LHCN-M2 (cell line): ENCODE measurements around the gene LIMS1. TPM values are rescaled to one million over a fixed set of nuclear protein-coding genes. Genes with fewer than 3 reads are reported as not detected.
"Not testable (repeated sequence)": the region's sequence is repeated elsewhere in the genome, so short reads cannot be mapped to it uniquely, and the experiment has no call there.

Experiments
- DNase-seq: peaks from one replicate; pipeline ENCODE4 v3.0.0-alpha.2; 2012; ENCODE audit warnings: low read depth
- total RNA-seq: library from RNA; depleted of rRNA; stranded (reverse); fragments of >200 nt; gene quantifications from 2 replicates; pipeline ENCODE4 v1.2.3, GENCODE V29; 2014

LIMS1 gene
- total RNA-seq, 1 experiment from 2014 or later, result 198 TPM

DNA sequence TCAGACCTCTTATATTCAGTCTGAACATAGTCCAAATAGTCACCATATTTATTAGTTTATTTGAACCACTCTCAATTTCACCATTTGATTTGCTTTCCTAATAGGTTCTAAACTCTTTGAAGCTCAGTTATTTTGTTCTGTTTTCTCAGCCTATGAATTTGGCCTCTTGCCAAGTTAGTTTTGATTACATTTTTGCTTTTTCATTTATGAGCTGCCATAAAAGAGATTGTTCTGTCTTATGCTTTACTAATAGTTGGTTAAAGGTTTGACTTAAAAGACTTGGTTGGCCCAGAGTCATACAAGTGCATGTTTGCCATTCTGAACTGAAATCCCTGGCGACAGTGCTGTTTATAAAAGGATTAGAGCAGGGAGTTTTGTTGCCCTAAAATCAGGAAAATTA lies 99.1 kb downstream of the LIMS1 start:
- DNase-seq, result no peak

DNA sequence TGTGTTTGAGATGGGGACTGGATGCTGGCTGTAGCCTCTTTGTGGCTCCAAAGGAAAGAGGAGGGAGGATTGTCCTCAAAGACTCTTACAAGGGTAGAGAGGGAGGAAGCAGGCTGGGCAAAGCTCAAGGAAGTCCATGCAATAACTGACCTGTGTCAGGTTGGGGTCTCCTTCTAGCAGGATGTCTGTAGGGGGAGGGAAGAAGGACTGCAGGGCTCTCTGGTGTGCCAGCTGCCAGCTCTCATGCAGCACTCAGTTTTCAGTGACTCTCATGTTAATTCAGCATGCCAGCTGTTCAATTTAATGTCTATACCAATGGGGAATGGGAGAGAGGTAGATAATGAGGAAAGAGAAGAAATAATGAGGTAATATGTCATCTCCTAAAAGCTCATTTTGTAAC lies 99.7 kb downstream of the LIMS1 start:
- no peak for DNase-seq

DNA sequence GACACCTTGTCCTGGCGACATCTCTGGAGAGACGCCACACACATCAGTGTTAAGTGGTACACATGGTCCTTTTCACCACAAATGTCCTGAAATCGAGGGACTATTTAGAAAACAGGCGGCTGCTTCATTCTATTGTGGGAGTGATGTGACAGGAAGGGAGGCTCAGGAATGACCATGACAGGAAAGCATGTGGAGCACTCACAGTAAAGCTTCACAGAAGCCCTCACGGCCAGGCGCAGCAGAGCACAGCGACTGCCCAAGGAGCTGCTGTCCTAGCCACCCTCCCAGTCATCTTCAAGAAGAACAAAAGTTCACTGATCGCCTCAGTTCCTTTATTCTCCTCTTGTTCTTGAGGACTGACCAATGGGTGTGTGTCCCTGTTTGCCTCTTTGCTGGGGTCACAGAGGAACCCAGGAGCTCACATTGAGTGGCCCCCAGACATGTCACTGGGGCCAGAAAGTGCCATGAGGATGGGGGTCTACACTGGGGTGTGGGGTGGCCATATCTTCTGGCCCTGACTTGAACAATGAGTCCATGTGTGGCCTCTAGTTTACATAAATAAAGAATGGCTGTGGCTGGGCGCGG lies 100.4 kb downstream of the LIMS1 start:
- DNase-seq, result no peak

DNA sequence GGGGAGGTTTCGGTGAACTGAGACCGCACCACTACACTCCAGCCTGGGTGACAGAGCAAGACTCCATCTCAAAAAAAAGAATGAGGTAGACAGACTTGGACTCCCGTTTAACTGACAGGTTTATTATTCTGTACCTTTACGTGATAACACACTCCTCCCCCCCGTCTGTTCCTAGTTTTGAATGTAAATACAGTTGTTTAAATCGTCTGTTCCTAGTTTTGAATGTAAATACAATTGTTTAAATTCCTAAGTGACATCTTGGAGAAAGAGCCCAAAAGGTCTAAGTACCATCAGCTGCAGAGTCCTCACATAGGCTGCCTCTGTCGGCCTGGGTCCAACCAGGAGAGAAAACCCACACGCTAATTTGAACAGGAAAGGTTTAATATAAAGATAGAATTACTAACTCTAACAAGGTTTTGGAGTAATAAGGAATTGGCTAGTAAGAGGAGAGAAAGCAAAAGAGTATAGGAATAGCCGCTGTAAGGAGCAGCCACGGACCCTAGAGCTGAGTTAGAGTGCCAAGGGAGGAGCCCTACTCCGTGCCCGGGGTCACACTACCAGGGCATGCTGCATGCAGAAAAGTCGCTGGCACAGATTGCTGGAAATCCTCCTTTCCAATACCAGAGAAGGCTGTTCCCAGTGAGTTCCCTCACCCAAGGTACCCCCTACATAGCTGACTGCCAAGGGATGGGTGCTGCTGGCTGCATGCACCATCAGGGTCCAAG lies 101.5 kb downstream of the LIMS1 start:
- no peak for DNase-seq

GRCh38 chr2:108637304-108637669 lies 103.0 kb downstream of the LIMS1 start:
- DNase-seq, result peak; percentile 88

GRCh38 chr2:108640731-108641130 lies 106.5 kb downstream of the LIMS1 start:
- peak; percentile 92 for DNase-seq

DNA sequence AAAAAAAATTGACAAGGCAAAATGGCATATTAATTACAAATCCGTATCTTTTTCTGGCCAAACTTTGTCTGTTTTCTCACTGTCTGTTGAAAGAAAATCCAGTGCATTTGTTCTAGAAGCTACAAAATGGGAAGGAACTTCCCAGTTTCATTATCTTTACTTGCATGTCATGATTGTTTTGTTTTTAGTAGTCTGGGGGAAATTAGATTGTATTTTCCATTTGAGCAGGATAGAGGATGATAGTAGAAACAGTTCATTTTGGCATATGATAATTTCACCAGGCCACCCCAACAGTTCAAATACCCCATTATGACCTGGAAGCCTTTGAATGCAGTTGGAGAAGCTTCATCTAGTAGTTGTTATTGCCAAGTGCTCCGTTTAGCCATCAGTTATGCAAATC lies 107.5 kb downstream of the LIMS1 start:
- DNase-seq, result no peak

DNA sequence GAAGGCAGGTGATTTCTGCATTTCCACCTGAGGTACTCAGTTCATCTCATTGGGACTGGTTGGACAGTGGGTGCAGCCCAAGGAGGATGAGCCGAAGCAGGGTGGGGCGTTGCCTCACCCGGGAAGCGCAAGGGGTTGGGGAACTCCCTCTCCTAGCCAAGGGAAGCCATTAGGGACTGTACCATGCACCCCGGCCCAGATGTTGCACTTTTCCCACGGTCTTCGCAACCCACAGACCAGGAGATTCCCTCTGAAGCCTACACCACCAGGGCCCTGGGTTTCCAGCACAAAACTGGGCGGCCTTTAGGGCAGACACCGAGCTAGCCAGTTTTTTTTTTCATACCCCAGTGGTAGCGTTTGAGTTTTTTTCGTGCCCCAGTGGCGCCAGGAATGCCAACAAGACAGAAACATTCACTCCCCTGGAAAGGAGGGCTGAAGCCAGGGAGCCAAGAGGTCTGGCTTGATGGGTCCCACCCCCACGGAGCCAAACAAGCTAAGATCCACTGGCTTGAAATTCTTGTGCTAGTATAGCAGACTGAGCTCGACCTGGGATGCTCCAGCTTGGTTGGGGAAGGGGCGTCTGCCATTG lies 109.1 kb downstream of the LIMS1 start:
- no peak for DNase-seq

GRCh38 chr2:108643862-108644261 lies 109.6 kb downstream of the LIMS1 start:
- DNase-seq, result not testable (repeated sequence)

GRCh38 chr2:108644446-108644845 lies 110.2 kb downstream of the LIMS1 start:
- DNase-seq, result not testable (repeated sequence)

DNA sequence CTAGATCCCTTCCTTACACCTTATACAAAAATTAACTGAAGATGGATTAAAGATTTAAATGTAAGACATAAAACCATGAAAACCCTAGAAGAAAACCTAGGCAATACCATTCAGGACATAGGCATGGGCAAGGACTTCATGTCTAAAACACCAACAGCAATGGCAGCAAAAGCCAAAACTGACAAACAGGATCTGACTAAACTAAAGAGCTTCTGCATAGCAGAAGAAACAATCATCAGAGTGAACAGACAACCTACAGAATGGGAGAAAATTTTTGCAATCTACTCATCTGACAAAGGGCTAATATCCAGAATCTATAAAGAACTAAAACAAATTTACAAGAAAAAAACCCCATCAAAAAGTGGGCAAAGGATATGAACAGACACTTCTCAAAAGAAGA lies 114.5 kb downstream of the LIMS1 start:
- DNase-seq, result not testable (repeated sequence)

GRCh38 chr2:108650465-108650864 lies 116.2 kb downstream of the LIMS1 start:
- not testable (repeated sequence) for DNase-seq

DNA sequence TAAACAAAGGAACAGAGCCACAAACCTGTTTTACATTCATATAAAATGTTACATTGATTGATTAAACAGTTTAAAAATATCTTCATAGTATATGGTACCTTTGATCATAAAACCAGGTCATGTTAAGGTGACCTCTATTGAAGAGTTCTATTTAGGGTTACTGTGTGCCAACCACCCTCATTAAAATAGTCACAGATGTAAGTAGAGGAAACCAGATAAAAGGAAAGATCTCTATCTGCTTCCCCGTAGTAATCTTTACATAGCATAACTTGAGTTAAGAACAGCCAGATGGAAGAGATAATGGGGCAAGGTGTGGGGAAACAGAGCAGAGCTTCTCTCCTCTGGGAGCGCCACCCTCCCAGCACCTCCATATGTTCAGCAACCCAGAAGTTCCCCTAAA lies 117.2 kb downstream of the LIMS1 start:
- not testable (repeated sequence) for DNase-seq

GRCh38 chr2:108652187-108652931 lies 118.1 kb downstream of the LIMS1 start:
- DNase-seq, result peak; percentile 92

GRCh38 chr2:108653425-108653824 lies 119.2 kb downstream of the LIMS1 start:
- not testable (repeated sequence) for DNase-seq

DNA sequence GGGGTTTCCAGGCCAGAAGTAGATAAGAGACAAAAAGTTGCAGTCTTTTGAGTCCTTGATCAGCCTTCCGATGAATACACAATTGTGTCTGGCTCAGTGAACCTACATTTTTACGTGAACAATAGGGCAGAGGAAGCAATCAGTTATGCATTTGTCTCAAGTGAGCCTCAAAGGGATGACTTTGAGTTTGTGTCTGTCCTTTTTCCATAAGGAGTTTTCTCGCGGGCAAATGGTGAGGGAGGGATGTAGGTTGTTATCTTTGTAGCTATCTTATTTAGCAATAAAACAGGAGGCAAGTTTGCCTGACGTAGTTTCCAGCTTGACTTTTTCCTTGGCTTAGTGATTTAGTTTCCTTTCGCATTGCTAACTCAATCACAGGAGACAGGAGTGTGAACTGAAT lies 119.6 kb downstream of the LIMS1 start:
- not testable (repeated sequence) for DNase-seq

DNA sequence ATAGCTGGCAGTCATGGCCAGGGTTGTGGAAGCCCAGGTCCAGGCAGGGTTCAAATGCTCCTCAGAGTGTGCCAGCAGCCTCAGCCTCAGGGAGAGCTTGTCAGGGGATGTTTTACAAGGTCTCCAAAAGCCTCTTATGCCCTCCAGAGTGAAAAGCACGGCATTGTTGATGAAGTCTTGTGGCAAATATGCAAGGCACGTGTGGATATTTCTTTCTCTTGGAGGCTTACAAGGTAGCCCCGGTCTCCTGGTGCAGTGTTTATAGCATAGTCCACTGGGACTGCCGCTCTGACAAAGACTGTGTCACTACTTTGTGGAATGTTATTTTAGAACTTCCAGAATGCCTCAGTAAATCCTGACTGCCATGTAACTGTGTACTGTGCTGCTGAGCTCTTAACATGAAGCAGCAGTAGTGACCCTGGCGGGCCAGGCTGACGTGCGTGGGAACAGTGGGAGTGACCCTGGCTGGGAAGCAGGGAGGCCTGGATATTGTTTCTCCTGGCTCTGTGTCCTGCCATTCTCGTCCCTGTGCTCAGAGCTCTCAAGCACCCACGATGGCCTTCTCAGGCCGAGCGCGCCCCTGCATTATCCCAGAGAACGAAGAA lies 120.4 kb downstream of the LIMS1 start:
- peak; percentile 80 for DNase-seq

DNA sequence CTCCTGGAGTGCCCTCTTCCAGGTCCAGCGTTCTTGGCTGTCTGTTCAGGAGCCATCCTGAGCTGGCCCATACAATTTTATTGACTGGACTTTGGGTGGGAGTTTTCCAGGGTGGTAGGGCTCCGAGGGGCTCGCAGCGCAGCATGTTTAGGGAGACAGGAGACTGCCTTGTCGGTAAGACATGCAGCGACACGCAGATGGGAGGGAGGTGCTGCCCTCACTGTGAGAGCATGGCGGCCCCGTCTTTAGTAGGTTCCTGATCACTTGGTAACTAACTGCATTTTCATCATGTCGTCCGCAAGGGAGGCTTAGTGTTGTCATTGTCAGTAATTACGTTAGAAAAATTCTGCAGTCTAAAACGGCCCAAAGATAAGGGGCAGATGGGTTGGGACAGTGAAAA lies 121.0 kb downstream of the LIMS1 start:
- DNase-seq, result not testable (repeated sequence)

GRCh38 chr2:108656282-108656681 lies 122.0 kb downstream of the LIMS1 start:
- DNase-seq, result not testable (repeated sequence)

DNA sequence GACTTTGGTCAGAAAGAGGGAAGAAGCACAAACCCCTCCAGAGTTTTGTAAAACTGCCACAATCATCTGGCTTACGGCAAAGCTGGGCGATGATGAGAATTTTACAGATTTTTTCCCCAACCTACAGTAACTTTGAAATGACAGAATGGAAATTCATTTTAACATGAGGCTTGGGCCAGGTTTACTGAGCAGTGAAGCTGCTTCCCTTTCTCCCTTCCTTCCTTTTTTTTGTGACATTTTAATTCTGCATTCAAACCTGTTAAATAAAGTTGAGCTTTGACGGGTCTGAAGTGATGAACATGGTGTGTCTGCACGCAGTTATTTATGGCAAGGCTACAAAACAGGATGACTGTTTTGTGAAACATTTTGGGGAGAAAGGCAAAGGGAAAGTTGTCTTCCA lies 123.2 kb downstream of the LIMS1 start:
- not testable (repeated sequence) for DNase-seq

DNA sequence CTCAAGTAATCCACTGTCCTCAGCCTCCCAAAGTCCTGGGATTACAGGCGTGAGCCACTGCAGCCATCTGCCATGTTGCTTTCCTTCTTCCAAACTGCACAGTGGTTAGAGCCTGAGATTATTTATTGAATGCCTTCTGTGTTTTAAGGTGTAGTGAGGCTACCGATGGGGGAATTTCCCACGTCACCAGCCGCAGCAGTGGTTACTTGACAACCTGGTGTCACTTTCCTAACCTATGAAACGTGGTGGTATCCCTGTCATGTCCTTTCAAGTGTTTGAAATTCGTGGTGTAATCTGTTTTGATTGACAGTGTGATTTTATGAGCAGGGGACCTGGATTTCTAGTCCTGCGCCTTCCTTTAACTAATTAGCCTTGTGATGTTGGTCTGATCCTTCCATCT lies 124.3 kb downstream of the LIMS1 start:
- DNase-seq, result not testable (repeated sequence)

GRCh38 chr2:108661493-108661892 lies 127.2 kb downstream of the LIMS1 start:
- not testable (repeated sequence) for DNase-seq
